GM19455 (cell line): ENCODE data around the gene PACS2.

Experiments
- ATAC-seq: cut with Tn5 transposase; IDR thresholded peaks from one replicate; pipeline ENCODE4 v1.9.1; 2021; ENCODE audit not compliant: unreplicated experiment

PACS2 gene

DNA sequence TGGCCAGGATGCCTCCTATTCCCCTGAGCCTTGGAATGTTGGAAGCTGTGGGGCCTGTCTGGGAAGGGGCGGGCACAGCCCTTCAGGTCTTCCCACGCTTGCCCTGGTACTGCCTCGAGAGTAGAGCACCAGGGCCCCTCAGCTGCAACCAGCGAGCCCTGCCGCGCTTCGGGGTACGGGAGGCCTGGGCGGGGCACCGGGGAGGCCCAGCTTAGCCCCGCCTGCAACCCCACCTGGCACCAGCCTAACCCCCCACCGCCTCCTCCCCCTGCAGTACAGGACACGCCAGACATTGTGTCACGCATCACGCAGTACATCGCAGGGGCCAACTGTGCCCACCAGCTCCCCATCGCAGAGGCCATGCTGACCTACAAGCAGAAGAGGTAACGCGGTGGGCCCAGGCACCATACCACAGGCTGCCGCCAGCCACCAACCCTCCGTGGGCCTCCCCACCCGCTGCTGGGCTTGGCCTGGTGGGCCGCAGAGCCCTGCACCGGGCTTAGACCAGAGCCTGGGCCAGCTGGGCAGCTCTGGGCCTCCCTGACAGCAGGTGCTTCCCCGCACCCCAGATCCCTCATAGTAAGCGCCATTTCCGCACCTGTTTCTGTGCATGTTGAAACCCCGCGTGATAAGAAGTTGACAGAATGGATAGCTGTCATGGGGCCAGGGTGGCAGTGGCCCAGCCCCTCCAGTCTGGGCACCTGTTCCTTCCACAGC is 70.2 kb downstream of the PACS2 start:
- ATAC-seq = no peak

DNA sequence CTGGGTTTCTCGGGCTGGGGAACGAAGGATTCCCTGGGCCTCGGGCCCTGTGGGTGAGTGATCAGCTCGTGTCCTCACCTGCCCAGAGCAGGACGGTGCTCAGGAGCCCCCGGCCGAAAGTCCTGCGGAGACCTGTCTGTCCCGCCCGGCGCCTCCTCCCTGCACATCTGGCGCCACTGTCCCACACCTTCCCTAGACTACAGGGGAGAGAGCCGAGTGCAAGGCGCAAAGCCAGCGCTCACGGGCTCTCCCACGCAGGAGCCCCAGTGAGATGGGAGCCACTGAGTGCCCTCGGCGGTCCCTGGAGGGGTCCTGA is 70.7 kb downstream of the PACS2 start:
- no peak for ATAC-seq

DNA sequence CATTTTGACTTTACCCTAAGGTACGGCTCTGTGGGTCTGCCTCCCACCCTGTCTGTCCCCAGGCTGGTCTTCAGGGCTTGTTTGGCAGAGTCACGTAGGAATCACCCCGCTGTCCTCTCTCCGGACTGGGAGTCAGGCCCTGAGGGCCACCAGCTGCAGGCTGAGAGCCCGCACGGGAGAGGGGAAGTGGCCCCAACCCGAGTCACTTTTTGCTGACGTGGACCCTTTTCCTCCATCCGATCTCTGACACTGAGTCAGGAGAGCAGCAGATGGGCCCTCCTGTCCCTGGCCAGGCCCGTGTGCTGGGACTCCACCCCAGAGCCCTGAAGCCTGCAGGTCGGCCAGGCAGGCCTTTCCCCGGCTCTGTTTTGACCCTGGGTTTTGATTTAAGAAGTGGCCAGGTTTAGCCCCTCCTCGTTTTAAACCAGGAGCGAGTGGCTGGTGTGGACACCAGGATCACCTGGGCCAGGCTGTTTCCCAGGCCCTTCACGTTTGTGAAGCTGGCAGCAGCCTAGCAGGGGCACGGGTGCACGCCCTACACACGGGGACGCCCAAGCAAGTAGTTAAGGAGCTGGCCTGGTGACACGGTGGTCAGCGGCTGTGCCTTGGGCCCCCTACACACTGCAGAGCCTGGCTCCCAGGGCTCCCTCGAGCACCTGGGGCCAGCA is 71.3 kb downstream of the PACS2 start:
- ATAC-seq = no peak

DNA sequence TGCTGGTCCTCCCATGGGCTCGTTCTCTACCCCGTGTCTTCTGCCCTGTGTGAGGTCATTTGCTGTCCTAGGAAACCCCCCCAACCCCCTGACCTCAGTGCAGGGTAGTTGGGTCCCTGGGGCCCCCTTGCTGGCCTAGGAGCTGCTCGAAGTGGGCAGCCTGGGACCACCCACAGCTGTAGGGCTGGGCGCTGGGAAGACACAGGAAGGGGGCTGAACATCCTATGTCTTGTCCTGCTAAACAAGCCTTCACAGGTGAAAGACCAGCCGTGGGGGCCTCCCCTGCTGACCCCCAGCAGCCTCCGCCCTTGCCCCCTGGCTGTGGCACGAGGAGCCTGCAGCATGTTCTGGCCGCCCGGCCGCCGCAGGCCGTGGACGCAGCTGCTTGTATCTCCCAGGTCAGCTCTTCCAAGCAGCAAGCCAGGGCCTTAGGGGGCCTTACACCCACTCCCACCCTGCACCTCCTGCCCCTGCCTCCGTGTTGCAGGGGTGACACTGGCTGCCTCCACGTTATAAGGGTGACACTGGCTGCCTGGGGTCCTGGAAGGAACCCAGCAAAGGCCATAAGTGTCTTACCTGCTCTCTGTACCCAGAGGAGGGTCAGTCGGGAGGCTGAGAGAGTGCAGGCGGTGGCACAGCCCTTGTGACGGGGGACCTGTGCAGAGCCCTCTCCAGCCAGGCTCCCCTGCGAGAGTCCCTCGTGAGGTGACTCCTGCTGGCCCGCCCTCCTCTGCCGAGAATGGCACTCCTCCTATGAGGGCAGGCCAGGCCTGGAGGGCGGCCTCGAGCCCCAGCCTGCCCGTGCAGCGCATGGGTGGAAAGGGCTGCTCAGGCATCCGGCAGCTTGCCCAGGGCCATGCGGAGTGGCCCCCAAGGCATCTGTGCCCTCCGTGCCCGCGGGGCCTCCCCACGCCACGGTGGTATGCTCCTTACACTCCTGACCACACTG is 72.3 kb downstream of the PACS2 start:
- ATAC-seq = no peak

DNA sequence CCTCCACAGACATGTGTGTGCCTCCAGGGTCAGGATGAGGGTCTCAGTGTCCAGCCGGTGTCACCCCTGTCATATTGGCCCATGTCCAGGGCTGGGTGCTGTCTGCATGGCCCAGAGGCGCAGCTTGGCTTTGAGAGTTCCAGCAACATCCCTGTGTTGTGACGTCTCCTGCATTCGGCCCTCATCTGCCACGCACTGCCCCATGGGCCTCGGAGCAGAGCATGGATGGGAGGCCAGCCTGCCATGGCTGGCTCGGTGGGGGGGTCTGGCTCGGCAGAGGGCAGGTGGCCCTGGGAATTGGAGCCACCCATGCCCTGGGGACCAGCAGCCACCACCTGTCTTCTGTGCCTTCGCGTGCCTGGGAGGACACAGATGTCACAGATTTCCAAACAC is 73.0 kb downstream of the PACS2 start:
- no peak for ATAC-seq

DNA sequence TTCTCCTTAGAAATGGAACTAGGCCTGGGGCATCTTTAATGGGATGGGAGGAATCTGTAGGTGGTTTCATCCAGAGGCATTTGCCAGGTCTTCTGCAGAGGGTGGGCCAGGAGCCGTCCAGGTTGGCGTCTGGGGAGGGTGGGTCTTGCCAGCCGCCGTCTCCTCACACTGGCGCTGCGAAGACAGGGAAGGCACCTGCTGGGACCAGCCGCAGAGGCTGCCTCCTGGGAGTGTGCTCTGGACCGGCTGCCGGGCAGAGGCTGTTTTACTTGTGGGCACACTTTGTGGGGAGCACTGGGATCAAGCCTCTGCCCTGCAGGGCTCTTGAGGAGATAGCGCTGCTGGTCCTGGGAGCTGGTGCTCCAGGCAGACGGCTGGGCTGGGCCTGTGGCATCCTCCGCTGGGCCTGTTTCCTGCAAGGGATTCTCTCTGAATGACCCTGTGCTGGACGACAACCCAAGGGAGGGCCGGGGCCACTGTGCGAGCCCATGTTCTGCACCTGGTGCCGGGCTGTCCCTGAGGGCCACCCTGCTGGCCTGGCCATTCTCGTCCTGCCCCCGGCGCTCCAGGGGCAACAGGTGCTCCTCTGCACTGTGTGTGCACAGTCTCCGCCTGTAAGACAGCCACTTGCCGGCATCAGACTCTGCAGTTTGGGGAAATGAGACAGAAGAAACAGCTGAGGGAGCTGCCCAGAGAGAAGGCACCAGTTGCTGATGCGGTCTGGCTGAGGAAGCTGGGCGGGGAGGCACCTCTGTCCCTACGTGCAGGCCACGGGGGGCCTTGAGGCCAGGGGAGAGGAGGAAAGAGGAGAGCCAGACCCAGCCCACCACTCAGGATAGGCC is 73.8 kb downstream of the PACS2 start:
- ATAC-seq = no peak

DNA sequence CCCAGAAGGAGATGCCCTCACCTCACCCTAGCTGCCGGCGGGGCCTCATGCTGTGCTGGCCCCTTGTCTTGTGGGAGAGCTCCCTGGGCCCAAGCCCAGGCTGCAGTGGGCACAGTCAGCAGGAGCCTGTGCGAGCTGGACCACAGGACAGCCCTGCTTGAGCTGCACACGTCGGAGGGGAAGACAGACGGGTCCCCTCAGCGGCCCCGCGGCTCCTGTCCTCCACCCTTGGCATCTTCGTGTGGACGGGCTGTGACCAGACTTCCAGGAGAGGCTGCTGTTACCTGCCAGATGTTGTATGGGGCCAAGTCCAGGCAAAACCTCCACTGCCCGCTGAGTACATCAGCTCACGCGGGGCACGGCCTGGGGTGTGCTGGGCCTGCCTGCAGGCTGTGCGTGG is 74.4 kb downstream of the PACS2 start:
- ATAC-seq = no peak

DNA sequence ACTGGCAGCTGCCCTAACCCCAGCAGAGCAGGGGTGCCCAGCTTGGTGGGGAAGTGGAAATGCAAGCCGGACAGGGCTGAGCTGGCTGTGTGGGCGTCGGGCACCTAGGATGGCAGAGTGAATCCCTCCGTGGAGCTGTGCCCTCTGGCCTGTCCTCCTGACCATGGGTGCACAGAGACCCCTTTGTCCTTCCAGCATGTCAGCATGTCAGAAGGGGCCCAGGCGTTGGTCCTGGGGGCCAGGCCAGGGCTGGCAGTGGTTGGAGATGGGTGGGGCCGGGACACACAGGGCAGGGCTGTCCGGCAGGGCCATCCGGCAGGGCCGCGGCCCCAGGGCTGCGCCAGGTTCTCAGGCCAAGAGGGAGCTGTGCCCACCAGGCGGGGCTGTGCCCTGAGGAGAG is 75.0 kb downstream of the PACS2 start:
- ATAC-seq = no peak

DNA sequence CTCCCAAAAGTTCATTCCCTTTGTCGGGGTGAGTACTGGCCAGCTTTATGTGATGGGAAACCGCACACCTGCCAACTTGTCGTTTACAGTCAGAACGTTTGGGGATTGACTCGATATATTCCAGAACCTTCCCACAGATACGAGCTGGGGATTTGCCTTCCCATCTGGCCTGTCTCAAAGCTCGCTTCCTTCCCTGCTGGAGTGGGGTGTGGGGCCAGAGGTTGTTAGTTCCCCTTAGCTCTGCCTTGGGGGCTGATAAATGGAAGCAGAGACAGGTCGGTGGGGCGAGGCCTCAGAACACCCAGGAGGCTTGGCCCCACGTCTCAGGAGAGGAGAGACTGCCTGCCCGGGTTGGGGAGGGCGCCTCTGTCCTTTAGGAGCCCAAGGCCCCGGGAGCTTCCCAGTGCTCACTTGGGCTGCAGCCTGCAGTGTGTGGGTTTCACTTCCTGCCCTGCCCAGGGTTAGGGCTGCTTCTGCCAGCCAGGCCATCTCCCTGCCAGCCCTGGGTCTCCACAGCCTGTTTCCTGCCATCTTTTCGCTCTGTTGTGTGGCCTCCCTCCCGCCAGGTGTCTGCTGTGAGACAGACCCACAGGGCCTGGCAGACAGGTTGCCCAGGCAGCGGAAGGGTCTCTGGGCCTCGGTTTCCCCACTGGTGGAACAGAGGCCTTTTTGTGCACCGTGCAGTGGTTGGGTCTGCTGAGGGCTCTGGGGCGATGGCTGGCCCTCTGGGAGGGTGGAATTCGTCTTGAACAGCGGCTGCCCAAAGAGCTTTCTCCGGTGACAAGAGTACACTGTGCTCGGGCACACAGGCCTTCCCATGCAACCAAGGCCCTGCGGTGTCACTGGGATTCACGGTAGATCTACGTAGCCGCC is 75.7 kb downstream of the PACS2 start:
- no peak for ATAC-seq

DNA sequence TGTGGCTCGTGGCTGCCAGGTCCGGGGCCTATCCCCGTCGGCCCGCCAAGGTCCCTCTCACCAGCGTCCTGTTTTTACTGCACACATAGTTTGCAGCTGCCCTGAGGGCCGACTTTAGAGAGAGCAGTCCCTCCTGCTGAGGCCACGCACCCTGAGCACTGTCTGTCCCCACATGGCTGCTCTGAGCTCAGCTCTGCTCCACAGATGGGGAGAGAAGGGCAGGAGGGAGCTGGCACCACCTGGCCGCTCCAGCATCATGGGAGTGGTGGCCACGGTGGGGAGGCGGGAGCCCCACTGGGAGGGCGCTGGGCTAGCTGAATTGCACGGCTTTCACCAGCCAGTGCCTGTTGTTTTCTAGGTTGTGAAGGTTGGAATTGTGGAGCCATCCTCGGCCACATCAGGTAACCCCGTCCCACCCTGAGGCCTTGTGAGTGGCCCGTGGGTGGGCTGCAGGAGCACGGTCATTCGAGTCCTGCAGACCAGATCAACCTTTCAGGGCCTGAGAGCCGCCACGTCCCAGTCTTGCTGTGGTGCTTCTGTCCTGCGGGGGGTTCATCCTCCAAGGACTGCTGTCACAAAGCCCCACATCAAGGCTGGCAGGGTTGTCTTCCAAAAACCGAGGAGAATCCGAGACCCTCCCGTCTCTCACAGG is 76.4 kb downstream of the PACS2 start:
- ATAC-seq = no peak

DNA sequence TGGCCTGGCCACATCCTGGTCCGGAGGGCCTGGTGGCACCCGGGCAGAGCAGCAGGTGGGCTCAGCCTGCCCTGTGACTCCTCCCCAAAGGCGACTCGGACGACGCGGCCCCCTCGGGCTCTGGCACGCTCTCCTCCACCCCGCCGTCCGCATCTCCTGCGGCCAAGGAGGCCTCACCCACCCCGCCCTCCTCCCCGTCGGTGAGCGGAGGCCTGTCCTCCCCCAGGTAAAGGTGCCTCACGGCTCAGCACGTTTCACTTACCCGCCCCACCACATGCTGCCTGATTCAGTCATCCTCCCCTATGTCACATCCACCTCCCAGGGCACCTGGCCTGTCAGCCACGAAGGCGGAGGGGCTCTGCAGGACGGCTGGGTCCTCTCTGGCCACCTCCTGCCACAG is 77.0 kb downstream of the PACS2 start:
- no peak for ATAC-seq

DNA sequence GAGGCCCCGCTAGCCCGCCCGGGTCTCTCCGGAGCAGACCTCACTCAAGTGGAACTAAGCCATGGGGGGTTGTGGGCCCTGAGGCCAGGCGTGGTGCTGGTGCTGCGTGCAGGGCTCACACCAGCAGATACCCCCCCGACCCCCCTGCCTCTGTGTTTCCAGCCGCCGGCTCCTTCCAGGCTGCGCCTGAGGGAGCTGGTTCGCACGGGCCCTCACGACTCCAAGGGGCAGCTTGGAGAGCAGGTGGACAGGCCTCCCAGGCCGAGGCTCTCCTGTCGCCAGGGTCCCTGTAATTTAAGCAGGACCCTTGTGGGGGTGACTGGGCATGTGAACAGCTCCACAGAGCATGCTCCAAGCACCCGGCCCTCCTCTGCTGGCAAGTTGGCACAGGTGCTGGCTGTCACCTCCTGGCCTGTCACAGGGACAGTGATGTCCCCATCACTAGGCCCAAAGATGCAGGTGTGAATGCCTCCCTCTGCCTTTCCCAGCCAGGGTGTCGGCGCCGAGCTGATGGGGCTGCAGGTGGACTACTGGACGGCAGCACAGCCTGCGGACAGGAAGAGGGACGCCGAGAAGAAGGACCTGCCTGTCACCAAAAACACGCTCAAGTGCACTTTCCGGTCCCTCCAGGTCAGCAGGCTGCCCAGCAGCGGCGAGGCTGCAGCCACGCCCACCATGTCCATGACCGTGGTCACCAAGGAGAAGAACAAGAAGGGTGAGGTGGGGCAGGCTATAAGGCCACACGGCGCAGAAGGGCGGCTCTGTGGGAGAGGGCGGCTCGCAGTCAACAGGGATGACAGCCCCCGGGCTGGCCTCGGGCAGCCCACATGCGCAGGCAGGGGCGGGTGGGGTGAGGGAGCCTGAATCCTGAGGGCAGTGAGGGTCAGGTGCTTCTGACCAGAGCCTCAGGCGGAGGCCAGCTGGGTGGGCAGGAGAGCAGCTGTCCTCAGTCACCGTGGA is 77.9 kb downstream of the PACS2 start:
- no peak for ATAC-seq

DNA sequence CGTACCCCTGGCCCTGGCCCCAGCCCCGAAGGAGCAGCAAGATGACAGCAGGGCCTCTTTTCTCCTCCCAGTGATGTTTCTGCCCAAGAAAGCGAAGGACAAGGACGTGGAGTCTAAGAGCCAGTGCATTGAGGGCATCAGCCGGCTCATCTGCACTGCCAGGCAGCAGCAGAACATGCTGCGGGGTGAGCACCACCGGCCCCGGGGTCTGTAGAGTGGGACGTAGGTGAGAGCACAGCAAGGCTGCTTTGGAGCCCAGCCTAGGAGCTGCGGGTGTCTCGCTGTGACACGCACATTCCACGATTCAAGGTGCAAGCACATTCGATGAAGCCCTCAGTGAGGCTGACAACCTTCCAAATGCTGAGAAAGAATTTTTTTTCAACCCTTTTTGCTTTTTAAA is 78.6 kb downstream of the PACS2 start:
- ATAC-seq = no peak

DNA sequence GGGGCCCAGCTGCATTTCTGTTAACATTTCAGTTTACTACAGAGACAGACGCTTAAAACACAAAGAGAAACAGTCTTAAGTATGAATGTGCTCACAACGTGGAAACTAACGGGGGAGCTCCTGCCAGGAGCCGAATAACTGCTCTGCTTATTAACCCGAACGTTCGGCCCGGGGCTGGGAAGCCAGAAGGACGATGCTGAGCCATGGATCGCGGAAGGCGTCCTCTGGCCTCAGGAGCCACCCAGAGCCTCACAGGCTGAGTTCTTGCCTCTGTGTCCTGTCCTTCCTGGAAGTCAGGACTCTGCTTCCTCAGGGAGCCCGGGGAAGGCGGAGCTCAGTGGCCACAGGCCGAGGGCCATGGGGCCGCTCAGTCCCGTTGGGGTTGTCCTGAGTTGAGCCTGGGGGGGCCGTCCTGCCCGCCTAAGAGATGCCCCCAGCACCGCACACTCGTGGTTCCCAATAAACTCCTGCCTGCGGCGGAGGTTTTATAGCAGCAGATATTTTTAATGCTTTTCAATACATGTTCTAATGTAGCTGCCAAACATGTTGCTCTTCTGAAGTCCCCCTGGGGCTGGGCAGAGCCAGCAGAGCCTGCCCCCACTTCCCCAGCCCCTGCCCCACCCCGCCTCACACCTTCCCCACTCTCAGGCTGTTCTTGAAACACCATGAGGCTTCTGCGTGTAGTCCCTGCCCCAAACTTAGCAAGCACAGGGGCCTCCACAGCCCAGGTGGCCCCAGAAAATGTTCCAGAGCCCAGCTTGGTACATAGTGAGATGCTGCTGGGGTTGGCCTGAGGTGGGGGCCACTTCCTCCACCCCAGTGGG is 80.4 kb downstream of the PACS2 start:
- ATAC-seq = no peak

DNA sequence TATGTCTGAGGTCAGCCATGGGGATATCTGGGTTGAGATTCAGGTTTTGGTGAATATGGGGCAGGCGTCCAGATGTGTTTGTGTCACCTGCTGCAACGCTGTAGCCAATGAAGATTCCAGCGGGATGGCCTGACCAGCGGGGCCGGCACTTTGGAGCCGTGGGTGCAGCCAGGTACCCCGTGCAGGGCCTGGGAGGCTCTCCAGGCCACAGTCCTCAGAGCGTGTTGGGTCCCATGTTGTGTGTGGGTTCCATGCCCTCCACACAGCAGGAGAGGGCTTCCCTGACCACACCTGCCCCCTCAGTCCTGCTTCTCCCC is 80.9 kb downstream of the PACS2 start:
- ATAC-seq = no peak

DNA sequence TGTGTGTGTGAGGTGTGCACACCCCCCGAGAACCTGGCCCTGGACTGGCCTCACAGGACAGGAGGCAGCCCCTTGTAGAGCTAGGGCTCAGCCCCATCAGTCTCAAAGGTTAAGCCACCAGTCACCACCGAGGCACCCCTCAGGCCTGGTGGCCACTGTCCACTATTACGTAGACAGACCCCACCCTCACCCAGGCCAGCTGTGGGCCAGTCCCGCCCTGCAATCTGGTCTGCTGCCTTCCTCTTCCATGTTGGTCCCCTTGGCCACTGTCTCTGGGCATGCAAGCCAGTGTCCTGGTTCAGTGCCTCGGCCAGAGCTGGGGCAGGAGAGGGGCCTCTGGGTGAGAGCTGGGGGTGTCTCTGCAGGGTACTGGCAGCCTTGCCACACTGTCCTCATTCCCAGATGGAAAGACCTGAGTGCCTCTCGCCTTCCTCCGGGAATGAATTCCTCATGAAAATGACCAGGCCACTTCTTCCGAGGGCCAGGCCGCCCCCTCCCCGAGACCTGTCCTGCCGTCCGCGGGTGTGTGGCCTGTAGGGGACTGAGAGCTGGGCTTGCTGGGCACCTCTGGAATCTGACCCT is 82.9 kb downstream of the PACS2 start:
- ATAC-seq = no peak

DNA sequence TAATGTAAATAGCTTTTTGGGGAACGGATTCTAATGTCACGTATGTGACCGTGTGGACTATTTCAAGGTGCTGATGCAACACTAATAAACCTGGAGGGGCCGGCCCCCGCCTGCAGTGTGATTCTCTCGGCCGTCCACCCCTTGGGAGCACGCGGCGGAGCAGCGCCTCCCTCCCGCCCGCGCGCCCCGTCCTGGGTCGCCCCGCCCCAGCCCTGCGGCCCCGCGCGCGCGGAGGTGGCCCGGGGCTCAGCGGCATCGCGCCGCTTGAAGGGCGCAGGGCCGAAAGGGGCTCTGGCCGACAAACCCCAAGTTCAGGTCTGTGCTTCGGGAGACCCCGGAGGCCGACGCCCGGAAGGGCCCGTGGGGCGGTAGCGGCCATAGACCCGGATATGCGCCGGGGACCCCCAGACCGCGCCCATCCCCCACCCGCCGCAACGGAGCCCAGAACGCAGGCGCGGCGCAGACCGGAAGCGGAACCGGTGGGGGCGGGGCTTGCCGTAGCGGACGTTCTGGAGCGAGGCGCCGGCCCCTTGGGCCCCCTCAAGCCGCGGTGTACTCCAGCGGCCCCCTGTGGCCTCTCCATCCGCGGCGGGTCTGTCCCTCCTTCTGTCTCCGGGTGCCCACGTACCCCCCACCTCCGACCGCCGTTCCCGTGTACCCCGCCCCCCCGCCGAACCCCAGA is 83.6 kb downstream of the PACS2 start, which contains the start of gene TEX22:
TEX22 (plus strand) TSS at position 495 of the 682 bp plus-strand sequence. CDS start 803 bp downstream, outside the sequence.
- peak; percentile 74 for ATAC-seq
